K562 (cell line): ENCODE results near the gene ITGA3. TPM values are rescaled to one million over a fixed set of nuclear protein-coding genes. Genes with fewer than 3 reads are reported as not detected.

Source experiments
- ATAC-seq: fragments of 200-7000 bp; cut with Tn5 transposase; 3 replicates; pipeline ENCODE4 v1.9.1; 2020; ENCODE audit warnings: moderate library complexity
- BruUV-seq: library from RNA; stranded (reverse); fragments of 400-500 nt; replicated peaks from 2 replicates; lab custom pipeline; 2021; lab: Mats Ljungman, UMichigan
- CTCF ChIA-PET: fragments of 300-600 bp; formaldehyde crosslinking; extraction: SDS; loops from one replicate; lab custom pipeline; 2021; ENCODE audit warnings: low intra/inter-chr PET ratio; lab: Yijun Ruan, JAX
- POLR2A ChIA-PET: fragments of 300-600, 350-650 bp; sonication (Branson Sonifier 250); formaldehyde crosslinking; extraction: SDS; loops from one replicate; lab custom pipeline; 2021; ENCODE audit warnings: antibody characterized with exemption, inconsistent platforms; lab: Yijun Ruan, JAX
- DNase-seq, 4 experiments: peaks; one replicate each; pipeline versions ENCODE4 v3.0.0 to v3.0.0-alpha.2; 2011 to 2018; ENCODE audit warnings: low spot score in 3 of 4, mixed read lengths in 3 of 4; ENCODE audit errors: extremely low read depth in 1 of 4
- FAIRE-seq: peaks from 2 replicates; lab custom pipeline; 2011; peaks lifted over from hg19 to GRCh38; lab: Jason Lieb, UNC
- H2AFZ ChIP-seq: 2 replicates; pipeline ENCODE4 v1.6.0; 2011; ENCODE audit warnings: low read depth, low read length, control low read depth, inconsistent platforms
- H3K27ac ChIP-seq: fragments of 200-600 bp; 3 replicates; pipeline ENCODE4 v1.8.0; 2011; ENCODE audit warnings: low read depth, mild to moderate bottlenecking, control low read depth, inconsistent platforms, low read length, moderate library complexity, mixed read lengths; ENCODE audit errors: extremely low read depth
- H3K27me3 ChIP-seq, 2 experiments: fragments of 300-600 bp in 1 of 2; 2 replicates in 1 of 2; 3 replicates in 1 of 2; pipeline versions ENCODE4 v1.6.0 to v1.8.0; 2011; ENCODE audit warnings: inconsistent platforms in 2 of 2, low read length in 2 of 2, mild to moderate bottlenecking in 1 of 2, mixed read lengths in 1 of 2, moderate library complexity in 1 of 2; ENCODE audit not compliant: control insufficient read depth in 2 of 2, insufficient read depth in 2 of 2
- H3K36me3 ChIP-seq: fragments of 300-600 bp; 3 replicates; pipeline ENCODE4 v1.8.0; 2011; ENCODE audit warnings: mild to moderate bottlenecking, low read length, inconsistent platforms; ENCODE audit not compliant: control insufficient read depth, insufficient read depth
- H3K4me1 ChIP-seq, 2 experiments: fragments of 200-600 bp in 1 of 2; replicated peaks in 1 of 2; 2 replicates in 1 of 2; 3 replicates in 1 of 2; pipeline versions ENCODE4 v1.5.1 to v1.8.0; 2011; ENCODE audit warnings: inconsistent platforms in 2 of 2, low read length in 2 of 2, mild to moderate bottlenecking in 1 of 2, mixed read lengths in 1 of 2, moderate library complexity in 1 of 2; ENCODE audit not compliant: control insufficient read depth in 2 of 2, insufficient read depth in 2 of 2
- H3K4me2 ChIP-seq: 2 replicates; pipeline ENCODE4 v1.6.1; 2011; ENCODE audit warnings: low read length, control low read depth, inconsistent platforms, mixed read lengths; ENCODE audit not compliant: insufficient read depth
- H3K4me3 ChIP-seq: fragments of 200-600 bp; sonication (generic), shearing (Covaris generic); 2 replicates; pipeline ENCODE4 v1.5.1; 2016; ENCODE audit warnings: control low read depth, inconsistent platforms
- H3K79me2 ChIP-seq: fragments of 200-600 bp; 3 replicates; pipeline ENCODE4 v1.8.0; 2011; ENCODE audit warnings: low read length, inconsistent platforms; ENCODE audit not compliant: control insufficient read depth, insufficient read depth
- H3K9ac ChIP-seq, 2 experiments: 2 replicates each; pipeline versions ENCODE4 v1.6.0 to v1.6.1; 2011; ENCODE audit warnings: low read depth in 2 of 2, low read length in 2 of 2, control low read depth in 1 of 2, inconsistent platforms in 1 of 2, mild to moderate bottlenecking in 1 of 2, mixed read lengths in 1 of 2; ENCODE audit not compliant: insufficient read depth in 1 of 2
- H3K9me1 ChIP-seq: one replicate; pipeline ENCODE4 v1.6.0; 2011; ENCODE audit warnings: inconsistent platforms, mild to moderate bottlenecking, low read length, moderate library complexity; ENCODE audit not compliant: control insufficient read depth, insufficient read depth
- H3K9me3 ChIP-seq: replicated peaks from 2 replicates; pipeline ENCODE4 v1.5.1; 2011; ENCODE audit warnings: low read depth, low read length, inconsistent platforms; ENCODE audit not compliant: control insufficient read depth, insufficient read depth
- H4K20me1 ChIP-seq: replicated peaks from 2 replicates; pipeline ENCODE4 v1.6.1; 2011; ENCODE audit warnings: low read length, inconsistent platforms, mixed read lengths; ENCODE audit not compliant: control insufficient read depth, insufficient read depth
- ATF4 ChIP-seq: fragments of 450-650 bp; formaldehyde crosslinking; IDR thresholded peaks from 2 replicates; pipeline ENCODE4 v1.4.0; 2022; ENCODE audit warnings: mild to moderate bottlenecking, moderate library complexity
- ETS2 ChIP-seq: IDR thresholded peaks from 2 replicates; pipeline ENCODE4 v1.6.1; 2016; ENCODE audit warnings: borderline replicate concordance, missing genetic modification characterization, mild to moderate bottlenecking, moderate library complexity, missing compliant biosample characterization; ENCODE audit not compliant: poor library complexity, severe bottlenecking
- NFE2 ChIP-seq: IDR thresholded peaks from 2 replicates; pipeline ENCODE4 v1.6.1; 2014; ENCODE audit warnings: antibody characterized with exemption, low read depth
- NR2C1 ChIP-seq, 2 experiments: fragments of 450-650 bp; IDR thresholded peaks; 2 replicates each; pipeline ENCODE4 v1.6.1; 2017; ENCODE audit warnings: mild to moderate bottlenecking in 2 of 2, antibody characterized with exemption in 1 of 2, inconsistent platforms in 1 of 2, missing compliant biosample characterization in 1 of 2, missing genetic modification characterization in 1 of 2
- RNF2 ChIP-seq: sonication (generic); IDR thresholded peaks from 2 replicates; pipeline ENCODE4 v1.6.1; 2016
- TCF7 ChIP-seq: sonication (generic); IDR thresholded peaks from 2 replicates; pipeline ENCODE4 v1.6.1; 2016; ENCODE audit warnings: antibody characterized with exemption, borderline replicate concordance
- TOE1 ChIP-seq, 2 experiments: fragments of 450-650 bp in 1 of 2; sonication (generic) in 1 of 2; formaldehyde crosslinking in 1 of 2; IDR thresholded peaks; 2 replicates each; pipeline versions ENCODE4 v1.7.1 to v1.8.0; 2016 to 2022; ENCODE audit warnings: borderline replicate concordance in 2 of 2, mild to moderate bottlenecking in 2 of 2, antibody characterized with exemption in 1 of 2, inconsistent platforms in 1 of 2, low read depth in 1 of 2, missing genetic modification reagents in 1 of 2, moderate library complexity in 1 of 2
- ZBTB11 ChIP-seq, 3 experiments: fragments of 200-800 bp in 1 of 3; fragments of 250-450 bp in 1 of 3; fragments of 450-650 bp in 1 of 3; sonication (Bioruptor Pico) in 1 of 3; sonication (Bioruptor generic) in 1 of 3; formaldehyde crosslinking in 1 of 3; IDR thresholded peaks; 2 replicates each; pipeline versions ENCODE4 v1.6.1 to v1.8.0; 2016 to 2022; ENCODE audit warnings: mild to moderate bottlenecking in 2 of 3, missing genetic modification characterization in 2 of 3, missing compliant biosample characterization in 1 of 3, moderate library complexity in 1 of 3
- ZNF134 ChIP-seq: fragments of 250-450 bp; sonication (Bioruptor Pico); conservative IDR thresholded peaks from 2 replicates; pipeline ENCODE4 v1.4.0; 2020
- ZNF184 ChIP-seq: sonication (generic); formaldehyde crosslinking; IDR thresholded peaks from 2 replicates; pipeline ENCODE4 v1.5.0; 2020; ENCODE audit warnings: missing genetic modification reagents
- ZNF280B ChIP-seq: fragments of 250-450 bp; sonication (Bioruptor Pico); IDR thresholded peaks from 2 replicates; pipeline ENCODE4 v1.5.1; 2021; ENCODE audit warnings: mild to moderate bottlenecking
- ZNF561 ChIP-seq: fragments of 450-650 bp; formaldehyde crosslinking; conservative IDR thresholded peaks from 2 replicates; pipeline ENCODE4 v1.4.0; 2020; ENCODE audit warnings: mild to moderate bottlenecking, moderate library complexity
- WGBS: fragments of 100-300 bp; shearing (Covaris generic); methylation state at CpG from one replicate; pipeline ENCODE4 v1.1.6; 2016; ENCODE audit warnings: low coverage, mixed read lengths; ENCODE audit not compliant: insufficient coverage; ENCODE audit errors: missing lambda C conversion rate; 5-methylcytosine and 5-hydroxymethylcytosine counted together
- in situ Hi-C: fragments of 300-500 bp; cut with MboI; formaldehyde crosslinking; loops from 4 replicates; pipeline ENCODE4 v1.15.0; 2018; ENCODE audit warnings: inconsistent platforms, mixed read lengths
- intact Hi-C: fragments of 100-400 bp; cut with micrococcal nuclease; formaldehyde crosslinking; loops from 2 replicates; pipeline ENCODE4 v1.14.2; 2022
- polyA plus RNA-seq, 8 experiments: library from polyadenylated mRNA; depleted of rRNA in 4 of 8; stranded (reverse) in 5 of 8; unstranded in 3 of 8; fragments of >200 nt; fragmentation: Nextera tagmentation in 2 of 8; fragmentation: Illumina TruSeq in 1 of 8; extraction: Ambion mirVana in 2 of 8; extraction: Trizol in 1 of 8; gene quantifications; 2 replicates each; pipeline versions ENCODE4 v1.2.1 to v1.2.3, GENCODE V29; 2011 to 2014; ENCODE audit warnings: inconsistent platforms in 1 of 8, missing spikeins in 1 of 8
- total RNA-seq, 7 experiments: library from RNA; depleted of rRNA in 6 of 7; stranded (reverse); fragments of >200 nt in 6 of 7; fragmentation: Illumina TruSeq in 2 of 7; extraction: Trizol in 2 of 7; gene quantifications; 2 replicates each; pipeline versions ENCODE4 v1.2.1 to v1.2.3, GENCODE V29; 2011 to 2021; ENCODE audit warnings: low replicate concordance in 1 of 7
- TF ChIP-seq, protein P1 (sequence below): sonication (generic); formaldehyde crosslinking; IDR thresholded peaks from 2 replicates; pipeline ENCODE4 v1.8.1; 2023; ENCODE audit warnings: mild to moderate bottlenecking, missing genetic modification reagents

The ITGA3 gene
- total and polyA plus RNA-seq, 9 of the 15 experiments (the other 6 are each of a cell fraction or from before 2014, with no cell fraction given), result 0.03 to 0.75 (median 0.14) TPM; not detected in 2

DNA sequence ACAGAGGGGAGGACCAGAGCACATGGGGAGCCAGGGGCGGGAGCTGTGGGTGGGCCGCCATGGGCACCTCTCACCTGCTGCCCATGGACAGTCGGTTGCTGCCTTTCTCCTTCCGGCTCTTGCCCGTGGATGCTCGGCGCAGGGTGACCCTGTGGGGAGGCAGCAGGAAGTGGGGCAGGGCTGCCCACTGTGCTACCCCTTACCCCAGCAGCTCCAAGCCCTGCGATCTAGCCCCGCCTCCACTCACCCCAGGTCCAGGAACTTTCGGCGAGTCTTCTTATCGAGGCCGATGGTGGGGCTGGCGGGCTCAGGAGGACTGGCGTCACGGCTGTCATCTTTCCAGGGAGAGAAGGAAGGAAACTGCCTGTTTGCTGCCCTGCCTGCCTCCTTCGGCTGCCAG lies 59.8 kb downstream of the ITGA3 start:
- no peak for ATAC-seq
- no peak overlapping the region for H3K27ac ChIP-seq
- ChIA-PET POLR2A (interaction anchor here (1.3 kb wide), 1 partner anchor 13 kb away, joined by 4 read pairs; no protein-coding TSS in a partner anchor), CTCF (no interaction called here)
- WGBS, result 10% methylated on average over 14 of the region's 17 CpGs
- no TSS peak for BruUV-seq
- no peak overlapping the region for H3K4me3 ChIP-seq
- in situ Hi-C loops, result no loop called here
- H3K9ac ChIP-seq, result no peak overlapping the region
- peaks cover 20 to 30% of the 10 kb centered on the region in 2 experiments; a peak in 4 of 5 replicates for H3K27me3 ChIP-seq
- intact Hi-C loops, result loop anchor here (1.0 to 2.0 kb wide), 2 partner anchors 46 to 83 kb away; no protein-coding TSS in a partner anchor
- H3K79me2 ChIP-seq, result no peaks in the 10 kb centered on the region
- H3K36me3 ChIP-seq, result no peaks in the 10 kb centered on the region
- FAIRE-seq, result no peak
- H2AFZ ChIP-seq, result no peak overlapping the region
- peaks cover 0 to 38% of the 10 kb centered on the region in 2 experiments for H3K4me1 ChIP-seq
- no peak for DNase-seq
- peaks cover 9% of the 10 kb centered on the region for H4K20me1 ChIP-seq
- no peaks in the 10 kb centered on the region for H3K9me3 ChIP-seq
- no peak overlapping the region for H3K4me2 ChIP-seq
- no peaks in the 10 kb centered on the region for H3K9me1 ChIP-seq
- TF ChIP-seq ETS2 (no peak), TCF7 (no peak), ZBTB11 (CRISPR knock-in tag; IDR thresholded peaks at IDR 0.05) (no peak), ATF4 (CRISPR knock-in tag) (no peak), ZNF134 (CRISPR knock-in tag) (no peak), NR2C1 (IDR thresholded peaks at IDR 0.05) (no peak), NR2C1 (tag; IDR thresholded peaks at IDR 0.05) (no peak), ZNF280B (CRISPR knock-in tag) (no peak), NFE2 (no peak), ZNF184 (CRISPR knock-in tag) (no peak), RNF2 (no peak), ZNF561 (CRISPR knock-in tag) (no peak), TOE1 (IDR thresholded peaks at IDR 0.05; ENCODE audit: borderline replicate concordance) (no peak), TOE1 (CRISPR knock-in tag; IDR thresholded peaks at IDR 0.05; ENCODE audit: borderline replicate concordance, low read depth) (no peak)
- TF ChIP-seq, protein P1, sequence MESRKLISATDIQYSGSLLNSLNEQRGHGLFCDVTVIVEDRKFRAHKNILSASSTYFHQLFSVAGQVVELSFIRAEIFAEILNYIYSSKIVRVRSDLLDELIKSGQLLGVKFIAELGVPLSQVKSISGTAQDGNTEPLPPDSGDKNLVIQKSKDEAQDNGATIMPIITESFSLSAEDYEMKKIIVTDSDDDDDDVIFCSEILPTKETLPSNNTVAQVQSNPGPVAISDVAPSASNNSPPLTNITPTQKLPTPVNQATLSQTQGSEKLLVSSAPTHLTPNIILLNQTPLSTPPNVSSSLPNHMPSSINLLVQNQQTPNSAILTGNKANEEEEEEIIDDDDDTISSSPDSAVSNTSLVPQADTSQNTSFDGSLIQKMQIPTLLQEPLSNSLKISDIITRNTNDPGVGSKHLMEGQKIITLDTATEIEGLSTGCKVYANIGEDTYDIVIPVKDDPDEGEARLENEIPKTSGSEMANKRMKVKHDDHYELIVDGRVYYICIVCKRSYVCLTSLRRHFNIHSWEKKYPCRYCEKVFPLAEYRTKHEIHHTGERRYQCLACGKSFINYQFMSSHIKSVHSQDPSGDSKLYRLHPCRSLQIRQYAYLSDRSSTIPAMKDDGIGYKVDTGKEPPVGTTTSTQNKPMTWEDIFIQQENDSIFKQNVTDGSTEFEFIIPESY (CRISPR knock-in tag), result no peak
